Breast epithelium (tissue), 4 donors: Measurements from ENCODE around the gene ABLIM2. TPM values are rescaled to one million over a fixed set of nuclear protein-coding genes. Genes with fewer than 3 reads are reported as not detected.

Experiments
- DNase-seq, 2 donors: peaks; one replicate each; pipeline ENCODE4 v3.0.0-alpha.2; 2019; ENCODE audit warnings: low spot score in 2 of 2
- H3K27ac ChIP-seq, 2 donors: fragments of 200-600 bp; sonication (generic) in 1 of 2; one replicate each; pipeline ENCODE4 v1.5.1; 2016 to 2019; ENCODE audit warnings: mild to moderate bottlenecking in 1 of 2
- H3K27me3 ChIP-seq, 2 donors: fragments of 200-600 bp; sonication (generic) in 1 of 2; one replicate each; pipeline versions ENCODE4 v1.5.1 to v1.6.0; 2017 to 2019; ENCODE audit warnings: control low read depth in 1 of 2, mild to moderate bottlenecking in 1 of 2
- H3K36me3 ChIP-seq: fragments of 200-600 bp; one replicate; pipeline ENCODE4 v1.5.1; 2019
- H3K4me1 ChIP-seq, 2 donors: fragments of 200-600 bp; sonication (generic); one replicate each; pipeline ENCODE4 v1.5.1; 2016 to 2019; ENCODE audit warnings: control low read depth in 1 of 2
- H3K4me3 ChIP-seq, 3 donors: fragments of 200-600 bp; sonication (generic); 1 replicate in 2 of 3; 2 replicates in 1 of 3; pipeline ENCODE4 v1.5.1; 2016 to 2019; ENCODE audit warnings: mild to moderate bottlenecking in 3 of 3, moderate library complexity in 2 of 3
- H3K9me3 ChIP-seq, 2 donors: fragments of 200-600 bp; sonication (generic) in 1 of 2; one replicate each; pipeline ENCODE4 v1.5.1; 2016 to 2019; ENCODE audit warnings: control low read depth in 1 of 2
- CTCF ChIP-seq, 3 donors: fragments of 450-650 bp; IDR thresholded peaks; one replicate each; pipeline ENCODE4 v1.5.1; 2016 to 2017; ENCODE audit warnings: antibody characterized with exemption in 3 of 3, mild to moderate bottlenecking in 3 of 3, moderate library complexity in 3 of 3
- POLR2A ChIP-seq: fragments of 450-650 bp; IDR thresholded peaks from one replicate; pipeline ENCODE4 v1.6.1; 2016; ENCODE audit warnings: antibody characterized with exemption, mild to moderate bottlenecking, moderate library complexity
- POLR2AphosphoS5 ChIP-seq, 3 donors: sonication (generic); formaldehyde crosslinking; IDR thresholded peaks; one replicate each; pipeline ENCODE4 v1.6.1; 2017; ENCODE audit warnings: antibody characterized with exemption in 3 of 3
- intact Hi-C: fragments of 100-400 bp; cut with DNase I; formaldehyde crosslinking; loops from one replicate; pipeline ENCODE4 v1.15.1; 2023; ENCODE audit warnings: low total_unique reads
- total RNA-seq, 3 donors: library from RNA; depleted of rRNA; stranded (reverse); fragments of >200 nt; gene quantifications; one replicate each; pipeline ENCODE4 v1.1.0, GENCODE V29; 2016

ABLIM2 gene
- total RNA-seq, 3 donors from 2014 or later, result 4.8 to 11.5 (median 8.2) TPM

- H3K36me3 ChIP-seq, result no peaks in the 10 kb centered on the region
- no peak for DNase-seq
- no peaks in the 10 kb centered on the region for H3K4me1 ChIP-seq
- H3K9me3 ChIP-seq, result no peaks in the 10 kb centered on the region
- H3K4me3 ChIP-seq, result no peak overlapping the region
- no peak overlapping the region for H3K27ac ChIP-seq
- intact Hi-C loops, result no loop called here
- TF ChIP-seq POLR2A (no peak), CTCF (IDR thresholded peaks at IDR 0.05) (no peak), POLR2AphosphoS5 (IDR thresholded peaks at IDR 0.05) (no peak)
- no peaks in the 10 kb centered on the region for H3K27me3 ChIP-seq
Measured at GRCh38 chr4:8135666-8136065, 22.9 kb downstream of the ABLIM2 start.

- Histone ChIP-seq H3K9me3 (no peaks in the 10 kb centered on the region), H3K36me3 (no peaks in the 10 kb centered on the region), H3K27ac (no peak overlapping the region), H3K4me3 (no peak overlapping the region), H3K27me3 (no peaks in the 10 kb centered on the region), H3K4me1 (no peaks in the 10 kb centered on the region)
- TF ChIP-seq POLR2AphosphoS5 (IDR thresholded peaks at IDR 0.05) (no peak), CTCF (IDR thresholded peaks at IDR 0.05) (no peak), POLR2A (no peak)
- no peak for DNase-seq
- intact Hi-C loops, result no loop called here
Measured at GRCh38 chr4:8133897-8134563, 24.6 kb downstream of the ABLIM2 start.

GRCh38 chr4:8132947-8133705, 25.5 kb downstream of the ABLIM2 start:
- Histone ChIP-seq H3K9me3 (no peaks in the 10 kb centered on the region), H3K4me1 (no peaks in the 10 kb centered on the region), H3K27me3 (no peaks in the 10 kb centered on the region), H3K36me3 (no peaks in the 10 kb centered on the region), H3K4me3 (no peak overlapping the region), H3K27ac (no peak overlapping the region)
- TF ChIP-seq POLR2AphosphoS5 (IDR thresholded peaks at IDR 0.05), result no peak
- no peak for TF ChIP-seq CTCF (IDR thresholded peaks at IDR 0.05)
- TF ChIP-seq POLR2A, result no peak
- DNase-seq, result no peak
- intact Hi-C loops, result no loop called here

GRCh38 chr4:8132400-8132799, 26.2 kb downstream of the ABLIM2 start:
- TF ChIP-seq POLR2AphosphoS5 (IDR thresholded peaks at IDR 0.05) (no peak), POLR2A (no peak), CTCF (IDR thresholded peaks at IDR 0.05) (no peak)
- Histone ChIP-seq H3K27ac (no peak overlapping the region), H3K9me3 (no peaks in the 10 kb centered on the region), H3K4me3 (no peak overlapping the region), H3K4me1 (no peaks in the 10 kb centered on the region), H3K36me3 (no peaks in the 10 kb centered on the region), H3K27me3 (no peaks in the 10 kb centered on the region)
- intact Hi-C loops, result no loop called here
- DNase-seq, result no peak

GRCh38 chr4:8131826-8132225, 26.8 kb downstream of the ABLIM2 start:
- Histone ChIP-seq H3K4me1 (no peaks in the 10 kb centered on the region), H3K4me3 (no peak overlapping the region), H3K9me3 (no peaks in the 10 kb centered on the region), H3K27ac (no peak overlapping the region), H3K27me3 (no peaks in the 10 kb centered on the region), H3K36me3 (no peaks in the 10 kb centered on the region)
- TF ChIP-seq POLR2A, result no peak
- TF ChIP-seq POLR2AphosphoS5 (IDR thresholded peaks at IDR 0.05), result no peak
- TF ChIP-seq CTCF (IDR thresholded peaks at IDR 0.05), result no peak
- intact Hi-C loops, result no loop called here
- no peak for DNase-seq
